MM.1S (cell line): ENCODE data around the gene KCNJ6.

Source experiments
- DNase-seq: peaks from one replicate; pipeline ENCODE4 v3.0.0-alpha.2; 2015
- H2AFZ ChIP-seq: fragments of 300-600 bp; sonication (generic); 2 replicates; pipeline ENCODE4 v1.6.0; 2016; ENCODE audit warnings: antibody characterized with exemption, low read length
- H3F3A ChIP-seq: fragments of 300-600 bp; sonication (generic); 2 replicates; pipeline ENCODE4 v1.6.1; 2016; ENCODE audit warnings: mild to moderate bottlenecking, antibody characterized with exemption, low read length, moderate library complexity, mixed read lengths; ENCODE audit not compliant: insufficient read depth
- H3K27ac ChIP-seq: fragments of 300-600 bp; sonication (generic); 2 replicates; pipeline ENCODE4 v1.5.1; 2016; ENCODE audit warnings: mild to moderate bottlenecking, low read length
- H3K27me3 ChIP-seq: fragments of 300-600 bp; sonication (generic); replicated peaks from 2 replicates; pipeline ENCODE4 v1.6.0; 2016; ENCODE audit warnings: low read length; ENCODE audit not compliant: insufficient read depth
- H3K36me3 ChIP-seq: fragments of 300-600 bp; sonication (generic); replicated peaks from 2 replicates; pipeline ENCODE4 v1.6.1; 2016; ENCODE audit warnings: mild to moderate bottlenecking, low read length, mixed read lengths; ENCODE audit not compliant: insufficient read depth
- H3K4me1 ChIP-seq: fragments of 300-600 bp; sonication (generic); 2 replicates; pipeline ENCODE4 v1.6.1; 2016; ENCODE audit warnings: low read length, mixed read lengths
- H3K4me2 ChIP-seq: fragments of 300-600 bp; sonication (generic); 2 replicates; pipeline ENCODE4 v1.6.0; 2016; ENCODE audit warnings: low read depth, low read length
- H3K4me3 ChIP-seq: fragments of 300-600 bp; sonication (generic); 2 replicates; pipeline ENCODE4 v1.5.1; 2016; ENCODE audit warnings: low read length, mixed read lengths
- H3K79me2 ChIP-seq: fragments of 300-600 bp; sonication (generic); 2 replicates; pipeline ENCODE4 v1.6.1; 2016; ENCODE audit warnings: mixed run types, low read length, mixed read lengths
- H3K9ac ChIP-seq: fragments of 300-600 bp; sonication (generic); 2 replicates; pipeline ENCODE4 v1.6.1; 2016; ENCODE audit warnings: low read length, mixed read lengths
- H3K9me2 ChIP-seq: fragments of 300-600 bp; sonication (generic); replicated peaks from 2 replicates; pipeline ENCODE4 v1.6.1; 2016; ENCODE audit warnings: mild to moderate bottlenecking, low read length, mixed read lengths; ENCODE audit not compliant: insufficient read depth
- H3K9me3 ChIP-seq: fragments of 300-600 bp; sonication (generic); replicated peaks from 2 replicates; pipeline ENCODE4 v1.6.1; 2016; ENCODE audit warnings: mild to moderate bottlenecking, low read length, mixed read lengths; ENCODE audit not compliant: insufficient read depth
- H4K20me1 ChIP-seq: fragments of 300-600 bp; sonication (generic); 2 replicates; pipeline ENCODE4 v1.6.1; 2016; ENCODE audit warnings: mild to moderate bottlenecking, low read length, moderate library complexity, mixed read lengths; ENCODE audit not compliant: insufficient read depth
- EZH2 ChIP-seq: fragments of 300-600 bp; sonication (generic); optimal IDR thresholded peaks from 2 replicates; pipeline ENCODE3; 2017; ENCODE audit warnings: low read depth, mild to moderate bottlenecking, antibody characterized with exemption, low read length, mixed read lengths
- EZH2phosphoT487 ChIP-seq: fragments of 300-600 bp; sonication (generic); IDR thresholded peaks from 2 replicates; pipeline ENCODE4 v1.6.1; 2018; ENCODE audit warnings: antibody characterized with exemption, low read length
- TF ChIP-seq, protein P1 (sequence below): fragments of 300-600 bp; sonication (generic); IDR thresholded peaks from 2 replicates; pipeline ENCODE4 v1.5.1; 2016; ENCODE audit warnings: antibody characterized with exemption, low read length, mixed read lengths

The KCNJ6 gene

DNA sequence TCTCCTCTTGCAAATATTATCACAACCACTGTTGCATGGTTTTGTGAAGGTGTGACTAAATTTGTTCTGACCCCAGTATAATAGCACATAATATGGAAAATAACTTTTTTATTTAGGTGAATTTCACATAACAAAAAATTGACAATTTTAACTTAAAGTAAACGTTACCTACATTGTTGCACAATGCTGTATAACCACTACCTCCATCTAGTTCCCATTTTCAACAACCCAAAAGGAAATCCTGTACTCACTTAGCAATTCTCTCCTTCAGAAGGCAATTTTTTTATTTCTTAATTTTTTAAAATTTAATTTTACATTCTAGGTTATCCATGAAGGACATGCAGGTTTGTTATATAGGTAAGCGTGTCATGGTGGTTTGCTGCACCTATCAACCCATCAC, 95.2 kb downstream of the KCNJ6 start:
- DNase-seq, result no peak
- H3K9me3 ChIP-seq, result no peaks in the 10 kb centered on the region
- H4K20me1 ChIP-seq, result no peaks in the 10 kb centered on the region
- no peak overlapping the region for H3K9ac ChIP-seq
- no peaks in the 10 kb centered on the region for H3K27me3 ChIP-seq
- no peak overlapping the region for H3K4me3 ChIP-seq
- H3F3A ChIP-seq, result no peaks in the 10 kb centered on the region
- H3K4me2 ChIP-seq, result no peak overlapping the region
- TF ChIP-seq, protein P1, sequence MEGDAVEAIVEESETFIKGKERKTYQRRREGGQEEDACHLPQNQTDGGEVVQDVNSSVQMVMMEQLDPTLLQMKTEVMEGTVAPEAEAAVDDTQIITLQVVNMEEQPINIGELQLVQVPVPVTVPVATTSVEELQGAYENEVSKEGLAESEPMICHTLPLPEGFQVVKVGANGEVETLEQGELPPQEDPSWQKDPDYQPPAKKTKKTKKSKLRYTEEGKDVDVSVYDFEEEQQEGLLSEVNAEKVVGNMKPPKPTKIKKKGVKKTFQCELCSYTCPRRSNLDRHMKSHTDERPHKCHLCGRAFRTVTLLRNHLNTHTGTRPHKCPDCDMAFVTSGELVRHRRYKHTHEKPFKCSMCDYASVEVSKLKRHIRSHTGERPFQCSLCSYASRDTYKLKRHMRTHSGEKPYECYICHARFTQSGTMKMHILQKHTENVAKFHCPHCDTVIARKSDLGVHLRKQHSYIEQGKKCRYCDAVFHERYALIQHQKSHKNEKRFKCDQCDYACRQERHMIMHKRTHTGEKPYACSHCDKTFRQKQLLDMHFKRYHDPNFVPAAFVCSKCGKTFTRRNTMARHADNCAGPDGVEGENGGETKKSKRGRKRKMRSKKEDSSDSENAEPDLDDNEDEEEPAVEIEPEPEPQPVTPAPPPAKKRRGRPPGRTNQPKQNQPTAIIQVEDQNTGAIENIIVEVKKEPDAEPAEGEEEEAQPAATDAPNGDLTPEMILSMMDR, result no peak
- TF ChIP-seq EZH2 (no peak), EZH2phosphoT487 (no peak)
- no peaks in the 10 kb centered on the region for H3K9me2 ChIP-seq
- H3K79me2 ChIP-seq, result no peaks in the 10 kb centered on the region
- H2AFZ ChIP-seq, result no peak overlapping the region
- no peak overlapping the region for H3K27ac ChIP-seq
- no peaks in the 10 kb centered on the region for H3K36me3 ChIP-seq
- no peaks in the 10 kb centered on the region for H3K4me1 ChIP-seq

DNA sequence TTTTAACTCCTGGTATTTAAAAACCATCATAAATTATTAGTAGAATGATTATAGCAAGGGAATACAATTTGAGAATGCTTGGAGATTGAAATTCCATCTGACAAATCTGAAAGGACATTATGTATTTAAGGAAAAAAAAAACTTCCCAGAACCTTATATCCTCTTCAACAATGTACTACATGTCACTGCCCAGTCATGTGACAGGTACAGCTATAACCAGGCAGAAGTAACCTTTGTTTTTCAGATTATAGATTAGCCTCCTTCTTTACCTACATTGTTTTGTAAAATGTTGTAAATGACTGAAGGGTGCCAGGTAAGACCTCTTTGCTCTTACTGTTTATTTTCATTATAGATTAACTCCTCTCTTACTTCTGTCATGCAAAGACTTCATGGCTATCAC, 96.9 kb downstream of the KCNJ6 start:
- H3K27me3 ChIP-seq, result no peaks in the 10 kb centered on the region

DNA sequence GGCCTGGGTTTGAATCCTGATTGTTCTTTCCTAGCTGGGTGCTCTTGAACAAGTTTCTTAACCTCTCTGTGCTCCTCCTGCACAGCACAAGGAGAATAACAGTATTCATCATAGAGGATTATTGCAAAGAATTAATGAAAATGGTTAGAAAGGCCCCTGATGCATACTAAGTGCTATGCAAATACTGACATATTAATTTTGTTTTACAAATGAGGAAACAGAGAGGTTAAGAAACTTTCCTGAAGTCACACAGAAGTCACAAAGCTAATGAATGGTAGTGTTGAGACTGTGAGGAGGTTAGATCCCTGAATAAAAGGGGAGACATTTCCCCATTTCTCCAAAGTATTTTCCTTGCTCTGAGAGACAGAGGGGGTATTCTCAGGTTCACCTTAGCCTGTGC, 99.0 kb downstream of the KCNJ6 start:
- Histone ChIP-seq H3K9ac (no peak overlapping the region), H3K36me3 (no peaks in the 10 kb centered on the region), H3K27me3 (no peaks in the 10 kb centered on the region), H3K4me3 (no peak overlapping the region), H2AFZ (no peak overlapping the region), H3K9me2 (no peaks in the 10 kb centered on the region), H3F3A (no peaks in the 10 kb centered on the region), H3K4me2 (no peak overlapping the region), H4K20me1 (no peaks in the 10 kb centered on the region), H3K27ac (no peak overlapping the region), H3K9me3 (no peaks in the 10 kb centered on the region), H3K79me2 (no peaks in the 10 kb centered on the region), H3K4me1 (no peaks in the 10 kb centered on the region)
- DNase-seq, result no peak
- TF ChIP-seq EZH2phosphoT487 (no peak), EZH2 (no peak)
- TF ChIP-seq, protein P1, result no peak

More for the DNA sequence above, 96.9 kb downstream of the KCNJ6 start:
- H3K9me2 ChIP-seq, result no peaks in the 10 kb centered on the region
- no peak for DNase-seq
- no peak for TF ChIP-seq EZH2phosphoT487
- TF ChIP-seq, protein P1, result no peak
- TF ChIP-seq EZH2, result no peak
- H3K79me2 ChIP-seq, result no peaks in the 10 kb centered on the region
- no peak overlapping the region for H2AFZ ChIP-seq
- H3F3A ChIP-seq, result no peaks in the 10 kb centered on the region
- H4K20me1 ChIP-seq, result no peaks in the 10 kb centered on the region
- no peaks in the 10 kb centered on the region for H3K9me3 ChIP-seq
- no peak overlapping the region for H3K27ac ChIP-seq
- no peak overlapping the region for H3K9ac ChIP-seq
- H3K36me3 ChIP-seq, result no peaks in the 10 kb centered on the region
- H3K4me1 ChIP-seq, result no peaks in the 10 kb centered on the region
- H3K4me2 ChIP-seq, result no peak overlapping the region
- H3K4me3 ChIP-seq, result no peak overlapping the region
